ENCODE data around the gene CTDNEP1.

GRCh38 chr17:7203391-7203790 is 48.1 kb downstream of the CTDNEP1 start:
- TF ChIP-seq POLR2A (IDR thresholded peaks at IDR 0.05) = no peak
- no peak for TF ChIP-seq CTCF (IDR thresholded peaks at IDR 0.05)
- no peak for TF ChIP-seq EP300 (IDR thresholded peaks at IDR 0.05)

All from ovary (tissue), 3 donors.